ENCODE measurements around the gene LAMC3.
"Not testable (repeated sequence)": the region's sequence is repeated elsewhere in the genome, so short reads cannot be mapped to it uniquely, and the experiment has no call there.

LAMC3 gene

DNA sequence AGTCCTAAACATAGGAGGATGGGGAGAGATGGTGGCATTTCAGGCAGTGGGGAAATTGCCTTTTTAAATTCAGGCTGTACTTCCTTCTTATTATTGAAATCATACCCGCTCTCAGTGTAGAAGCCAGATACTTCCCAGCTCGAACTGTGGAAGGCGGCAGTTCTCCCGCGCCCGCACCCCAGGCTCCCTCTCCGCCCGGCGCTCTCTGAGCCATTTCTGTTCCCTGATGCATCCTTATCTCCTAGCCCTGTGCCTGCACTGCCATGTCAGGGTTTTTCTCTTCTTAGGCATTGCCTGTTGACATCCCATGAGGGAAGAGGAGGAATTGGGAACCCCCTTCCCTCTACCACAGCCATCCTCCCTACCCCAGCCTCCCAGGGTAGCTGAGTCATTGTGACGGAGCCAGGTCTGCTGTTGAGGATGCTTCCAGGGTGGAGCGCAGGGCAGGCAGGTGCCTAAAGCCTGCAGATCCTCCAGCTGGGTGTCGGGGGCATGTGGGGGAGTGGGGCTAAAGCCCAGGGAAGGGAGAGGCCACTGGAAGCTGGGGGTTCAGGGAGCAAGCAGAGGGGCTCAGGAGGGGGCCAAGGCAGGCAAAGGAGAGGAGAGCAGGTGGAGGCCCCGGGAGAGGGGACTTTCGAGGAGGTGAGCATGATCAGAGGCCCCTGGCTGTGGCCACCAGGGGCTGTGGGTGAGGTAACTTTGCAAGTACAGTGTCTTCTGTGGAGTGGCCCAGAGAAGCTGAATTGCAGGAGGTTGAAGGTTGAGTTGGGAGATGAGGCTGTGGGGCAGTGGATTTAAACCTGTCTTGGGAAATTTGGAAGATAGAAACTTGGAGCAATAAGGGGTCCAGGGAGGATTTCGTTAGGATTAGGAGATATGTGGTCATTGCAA, 16.2 kb downstream of the LAMC3 start:
- in situ Hi-C loops (cut with MboI; ENCODE audit: low pct_unique_long_range_greater_than_20kb, low sequenced_read_pairs): no loop called here
- no peak for DNase-seq

DNA sequence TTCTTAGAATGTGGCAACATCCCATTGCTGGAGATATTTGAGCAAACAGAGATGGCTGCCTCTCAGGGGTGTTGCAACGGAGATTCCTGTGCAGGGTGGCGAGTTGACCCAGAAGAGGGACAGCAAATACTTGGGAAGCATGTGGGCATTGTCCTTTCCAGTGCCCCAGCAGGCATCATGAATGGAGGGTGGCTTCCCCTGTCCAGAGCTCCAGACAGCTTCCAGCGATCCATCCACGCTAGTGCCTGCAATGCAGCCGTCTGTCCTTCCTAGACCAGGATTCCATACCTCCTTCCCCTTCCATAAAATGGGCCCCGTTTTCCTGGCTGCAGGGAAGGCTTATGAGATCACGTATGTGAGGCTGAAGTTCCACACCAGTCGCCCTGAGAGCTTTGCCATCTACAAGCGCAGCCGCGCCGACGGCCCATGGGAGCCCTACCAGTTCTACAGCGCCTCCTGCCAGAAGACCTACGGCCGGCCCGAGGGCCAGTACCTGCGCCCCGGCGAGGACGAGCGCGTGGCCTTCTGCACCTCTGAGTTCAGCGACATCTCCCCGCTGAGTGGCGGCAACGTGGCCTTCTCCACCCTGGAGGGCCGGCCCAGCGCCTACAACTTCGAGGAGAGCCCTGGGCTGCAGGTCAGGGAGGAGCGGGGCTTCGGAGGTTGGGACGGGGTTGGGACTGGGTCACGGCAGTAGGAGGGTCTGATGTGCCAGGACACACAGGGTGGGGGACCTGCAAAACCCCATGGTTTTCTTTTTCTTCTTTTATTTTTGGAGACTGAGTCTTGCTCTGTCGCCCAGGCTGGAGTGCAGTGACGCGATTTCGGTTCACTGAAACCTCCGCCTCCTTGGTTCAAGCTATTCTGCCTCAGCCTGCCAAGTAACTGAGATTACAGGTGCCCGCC, 17.2 kb downstream of the LAMC3 start:
- in situ Hi-C loops (cut with MboI; ENCODE audit: low pct_unique_long_range_greater_than_20kb, low sequenced_read_pairs): no loop called here
- no peak for DNase-seq

DNA sequence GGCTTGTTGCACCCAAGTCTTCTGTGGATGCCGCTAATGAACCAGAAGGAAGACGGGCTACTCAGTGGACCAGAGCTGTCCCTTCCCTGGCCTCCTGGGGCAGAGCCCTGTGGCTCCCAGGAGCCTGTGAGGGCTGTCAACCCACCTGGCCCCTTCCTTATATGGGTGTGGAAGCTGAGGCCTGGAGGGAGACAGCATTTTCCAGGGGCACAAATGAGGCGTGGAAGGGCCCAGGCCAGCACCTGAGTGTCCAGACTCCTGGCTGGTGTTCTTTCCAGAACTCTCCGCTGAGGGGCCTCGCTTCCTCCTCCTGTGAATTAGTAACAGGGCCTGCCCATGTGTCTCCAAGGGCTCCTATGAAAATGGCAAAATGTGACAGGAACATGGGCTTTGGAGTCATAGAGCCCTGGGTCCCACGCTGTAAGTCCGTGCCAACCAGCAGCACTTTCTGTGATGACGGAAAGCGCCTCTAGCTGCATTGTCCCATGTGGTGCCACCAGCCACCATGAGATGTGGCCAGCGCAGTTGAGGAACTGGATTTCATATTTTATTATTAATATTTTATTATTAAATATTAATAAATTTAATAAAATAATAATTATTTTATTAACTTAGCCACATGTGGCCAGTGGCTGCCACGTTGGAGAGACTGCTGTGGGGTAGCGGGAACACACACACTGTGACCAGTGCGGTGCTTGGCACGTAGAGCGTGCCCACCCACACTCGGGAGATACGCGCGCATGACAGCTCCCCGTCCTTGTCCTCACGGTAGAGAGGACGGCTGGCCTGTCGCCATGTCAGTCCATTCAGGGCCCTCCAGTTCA, 18.3 kb downstream of the LAMC3 start:
- in situ Hi-C loops (cut with MboI; ENCODE audit: low pct_unique_long_range_greater_than_20kb, low sequenced_read_pairs): no loop called here
- DNase-seq: no peak

DNA sequence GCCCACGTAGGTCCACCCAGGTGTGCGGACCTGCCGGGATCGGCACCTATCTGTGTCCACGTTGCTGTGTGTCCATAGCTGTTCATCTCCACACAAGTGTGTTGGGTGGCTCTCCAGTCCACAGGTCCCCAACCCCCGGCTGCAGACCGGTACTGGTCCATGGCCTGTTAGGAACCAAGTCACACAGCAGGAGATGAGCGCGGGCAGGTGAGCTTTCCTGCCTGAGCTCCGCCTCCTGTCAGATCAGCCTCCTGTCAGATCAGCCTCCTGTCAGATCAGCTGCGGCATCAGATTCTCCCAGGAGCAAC, 18.9 kb downstream of the LAMC3 start:
- in situ Hi-C loops (cut with MboI; ENCODE audit: low pct_unique_long_range_greater_than_20kb, low sequenced_read_pairs): no loop called here

DNA sequence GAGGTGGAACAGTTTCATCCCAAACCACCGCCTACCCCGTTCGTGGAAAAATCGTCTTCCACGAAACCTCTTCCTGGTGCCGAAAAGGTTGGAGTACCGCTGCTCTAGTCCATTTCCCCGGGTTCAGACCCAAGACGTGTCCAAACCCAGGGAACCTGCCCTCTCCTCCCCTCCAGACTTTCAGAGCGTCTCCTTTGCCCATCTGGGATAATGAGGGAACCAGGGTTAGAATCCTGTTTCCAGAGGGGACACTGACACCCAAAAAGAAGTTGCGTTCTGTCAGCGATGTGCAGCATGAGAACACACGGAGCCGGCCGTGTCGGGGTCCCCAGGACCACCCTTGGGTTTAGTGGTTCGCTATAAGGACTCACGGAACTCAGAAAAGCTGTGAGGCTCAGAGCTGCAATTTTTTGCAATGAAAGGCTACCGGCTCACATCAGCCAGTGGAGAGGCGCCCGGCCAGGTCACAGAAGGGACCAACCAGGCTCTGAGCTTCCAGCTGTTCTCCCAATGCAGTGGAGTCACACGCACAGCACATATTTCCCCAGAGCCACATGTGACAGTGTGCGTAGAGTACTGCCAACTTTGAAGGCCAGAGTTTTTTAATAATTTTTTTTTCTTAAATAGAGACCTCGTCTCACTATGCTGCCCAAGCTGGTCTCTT, 19.4 kb downstream of the LAMC3 start:
- no peak for DNase-seq
- in situ Hi-C loops (cut with MboI; ENCODE audit: low pct_unique_long_range_greater_than_20kb, low sequenced_read_pairs): no loop called here

More for the DNA sequence above, 18.9 kb downstream of the LAMC3 start:
- DNase-seq: no peak

DNA sequence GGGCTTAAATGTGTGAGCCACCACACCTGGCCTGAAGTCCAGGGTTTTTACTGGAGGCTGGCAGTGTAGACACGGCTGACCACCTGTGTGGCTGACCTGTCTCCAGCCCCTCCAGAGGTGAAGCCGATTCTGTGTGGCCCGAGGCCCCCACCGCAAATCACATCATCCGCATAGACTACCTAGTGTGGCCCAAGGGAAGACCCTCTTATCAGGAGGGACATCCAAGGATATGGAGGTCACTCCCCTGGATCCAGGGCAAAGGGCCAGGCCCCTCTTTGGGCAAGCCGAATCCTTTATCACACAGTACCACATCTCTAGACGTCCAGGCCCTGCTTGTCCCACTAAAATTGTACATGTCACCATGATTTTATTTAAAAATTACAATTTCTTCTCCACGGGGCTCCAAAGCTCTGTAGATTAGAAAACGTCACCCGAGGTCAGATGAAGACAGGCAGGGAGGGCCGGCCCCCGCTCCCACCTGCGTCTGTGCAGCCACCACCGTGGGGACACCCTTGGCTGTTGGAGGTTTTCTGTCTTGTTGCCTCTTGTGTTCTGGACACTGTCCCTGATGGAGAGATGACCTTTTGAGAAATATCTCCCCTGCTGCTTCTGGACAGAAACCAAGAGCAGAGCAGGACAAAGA, 20.1 kb downstream of the LAMC3 start:
- no peak for DNase-seq
- in situ Hi-C loops (cut with MboI; ENCODE audit: low pct_unique_long_range_greater_than_20kb, low sequenced_read_pairs): no loop called here

DNA sequence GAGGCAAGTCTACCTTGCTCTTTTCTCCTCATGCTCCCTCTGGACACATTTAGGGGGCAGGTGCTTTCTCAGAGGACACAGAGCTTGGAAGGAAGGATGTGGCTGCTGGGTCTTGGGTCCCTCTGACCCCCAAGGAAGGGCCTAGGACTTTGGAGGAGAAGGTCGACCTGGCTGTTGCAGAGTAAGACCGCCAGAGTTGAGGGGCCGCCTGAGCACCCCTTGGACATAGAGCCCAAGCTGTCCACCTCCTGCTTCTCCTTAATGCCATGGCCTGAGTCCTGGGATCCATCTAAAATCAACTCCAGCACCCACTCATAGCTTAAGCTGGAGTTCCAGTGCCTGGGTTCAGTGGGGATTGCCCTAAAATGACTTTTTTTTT, 20.6 kb downstream of the LAMC3 start:
- in situ Hi-C loops (cut with MboI; ENCODE audit: low pct_unique_long_range_greater_than_20kb, low sequenced_read_pairs): no loop called here
- DNase-seq: no peak

DNA sequence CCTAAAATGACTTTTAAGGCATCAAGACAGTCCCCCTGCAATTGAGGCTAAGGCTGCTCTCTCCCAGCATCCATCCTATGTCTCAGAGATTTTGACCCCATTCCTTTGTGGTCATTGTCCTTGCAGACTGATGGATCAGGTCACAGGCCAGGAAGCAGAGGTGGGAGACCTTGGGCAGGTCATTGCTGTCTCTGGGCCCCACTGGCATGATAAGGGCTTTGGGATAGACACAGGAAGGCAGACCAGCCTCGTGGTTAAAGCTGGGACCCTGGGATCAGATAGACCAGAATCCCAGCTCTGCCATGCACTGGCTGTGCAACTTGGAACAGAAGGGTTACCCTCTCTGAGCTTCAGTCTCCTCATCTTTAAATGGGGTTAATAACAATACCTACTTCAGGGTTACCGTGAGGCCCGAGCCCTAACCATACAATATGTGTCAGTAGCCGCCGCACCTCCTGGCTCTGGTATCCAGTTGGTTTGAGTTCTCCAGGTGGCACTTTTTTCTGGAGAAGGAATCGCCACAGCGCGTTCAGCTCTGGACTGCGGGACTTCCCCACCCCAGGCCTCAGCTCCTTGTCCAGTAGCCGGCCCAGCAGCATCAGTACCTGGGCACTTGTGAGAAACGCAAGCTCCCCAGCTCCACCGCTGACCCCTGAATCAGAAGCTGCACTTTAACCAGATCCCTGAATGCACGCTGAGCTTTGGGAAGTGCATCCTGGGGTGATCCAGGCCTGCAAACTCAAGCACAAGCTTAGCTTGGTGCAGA, 21.4 kb downstream of the LAMC3 start:
- in situ Hi-C loops (cut with MboI; ENCODE audit: low pct_unique_long_range_greater_than_20kb, low sequenced_read_pairs): no loop called here
- no peak for DNase-seq

DNA sequence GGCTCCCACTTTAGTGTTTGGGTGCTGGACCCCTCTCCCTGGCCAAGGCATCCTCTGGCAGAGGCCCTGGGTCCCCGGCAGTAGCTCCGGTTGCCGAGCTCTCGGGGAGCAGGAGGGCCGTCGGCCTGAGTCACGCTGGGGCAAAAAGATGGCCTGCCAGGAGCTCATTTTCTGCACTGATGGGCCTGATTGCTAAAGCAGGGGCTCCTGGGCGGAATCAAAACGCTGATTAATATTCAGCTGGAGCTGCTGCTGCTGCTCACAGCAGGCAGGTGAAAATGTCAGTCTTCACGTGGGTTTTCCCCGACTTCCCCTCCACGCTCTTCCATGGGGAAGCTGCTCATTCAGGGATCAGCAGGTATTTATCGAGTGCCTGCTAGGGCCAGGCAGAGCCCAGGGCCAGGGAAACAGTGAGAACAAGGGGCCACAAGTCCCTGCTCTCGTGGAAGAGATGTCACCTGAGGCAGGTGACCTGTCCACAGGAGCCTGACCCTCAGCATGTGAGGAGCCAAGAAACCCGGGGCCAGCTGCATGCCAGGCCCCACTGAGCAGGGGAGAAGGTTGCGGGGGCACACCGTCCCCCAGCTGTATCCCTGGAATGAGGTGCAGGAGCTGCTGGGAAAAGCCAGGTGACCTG, 22.1 kb downstream of the LAMC3 start:
- no peak for DNase-seq
- in situ Hi-C loops (cut with MboI; ENCODE audit: low pct_unique_long_range_greater_than_20kb, low sequenced_read_pairs): no loop called here

DNA sequence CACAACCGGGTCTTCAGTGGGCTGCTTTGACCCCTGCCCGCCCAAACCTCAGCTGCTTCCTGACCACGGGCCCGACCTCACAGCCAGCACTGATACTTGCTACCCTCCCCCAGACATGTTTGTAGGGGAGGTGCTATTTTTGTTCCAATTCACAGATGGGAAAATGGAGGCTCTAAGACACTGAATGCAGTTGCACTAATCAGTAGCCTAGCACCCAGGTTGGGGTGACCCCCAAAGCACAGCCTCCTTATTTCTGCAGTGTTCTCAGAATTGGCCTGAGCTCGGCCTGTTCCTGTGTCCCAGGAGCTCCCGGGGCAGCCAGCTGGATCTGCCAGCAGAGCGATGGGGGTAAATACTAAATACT, 22.6 kb downstream of the LAMC3 start:
- DNase-seq: no peak
- in situ Hi-C loops (cut with MboI; ENCODE audit: low pct_unique_long_range_greater_than_20kb, low sequenced_read_pairs): no loop called here

DNA sequence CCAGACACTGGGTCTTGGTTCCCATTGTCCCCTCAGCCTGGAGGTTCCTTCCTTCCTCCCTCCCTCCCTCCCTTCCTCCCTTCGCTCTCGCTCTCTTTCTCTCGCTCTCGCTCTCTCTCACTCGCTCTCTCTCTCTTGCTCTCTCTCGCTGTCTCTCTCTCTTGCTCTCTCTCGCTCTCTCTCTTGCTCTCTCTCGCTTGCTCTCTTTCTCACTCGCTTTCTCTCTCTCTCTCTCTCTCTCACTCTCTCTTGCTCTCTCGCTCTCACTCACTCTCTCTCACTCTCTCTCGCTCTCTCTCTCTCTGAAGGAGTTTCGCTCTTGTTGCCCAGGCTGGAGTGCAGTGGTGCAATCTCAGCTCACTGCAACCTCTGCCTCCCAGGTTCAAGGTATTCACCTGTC, 23.4 kb downstream of the LAMC3 start:
- in situ Hi-C loops (cut with MboI; ENCODE audit: low pct_unique_long_range_greater_than_20kb, low sequenced_read_pairs): no loop called here
- DNase-seq: no peak

DNA sequence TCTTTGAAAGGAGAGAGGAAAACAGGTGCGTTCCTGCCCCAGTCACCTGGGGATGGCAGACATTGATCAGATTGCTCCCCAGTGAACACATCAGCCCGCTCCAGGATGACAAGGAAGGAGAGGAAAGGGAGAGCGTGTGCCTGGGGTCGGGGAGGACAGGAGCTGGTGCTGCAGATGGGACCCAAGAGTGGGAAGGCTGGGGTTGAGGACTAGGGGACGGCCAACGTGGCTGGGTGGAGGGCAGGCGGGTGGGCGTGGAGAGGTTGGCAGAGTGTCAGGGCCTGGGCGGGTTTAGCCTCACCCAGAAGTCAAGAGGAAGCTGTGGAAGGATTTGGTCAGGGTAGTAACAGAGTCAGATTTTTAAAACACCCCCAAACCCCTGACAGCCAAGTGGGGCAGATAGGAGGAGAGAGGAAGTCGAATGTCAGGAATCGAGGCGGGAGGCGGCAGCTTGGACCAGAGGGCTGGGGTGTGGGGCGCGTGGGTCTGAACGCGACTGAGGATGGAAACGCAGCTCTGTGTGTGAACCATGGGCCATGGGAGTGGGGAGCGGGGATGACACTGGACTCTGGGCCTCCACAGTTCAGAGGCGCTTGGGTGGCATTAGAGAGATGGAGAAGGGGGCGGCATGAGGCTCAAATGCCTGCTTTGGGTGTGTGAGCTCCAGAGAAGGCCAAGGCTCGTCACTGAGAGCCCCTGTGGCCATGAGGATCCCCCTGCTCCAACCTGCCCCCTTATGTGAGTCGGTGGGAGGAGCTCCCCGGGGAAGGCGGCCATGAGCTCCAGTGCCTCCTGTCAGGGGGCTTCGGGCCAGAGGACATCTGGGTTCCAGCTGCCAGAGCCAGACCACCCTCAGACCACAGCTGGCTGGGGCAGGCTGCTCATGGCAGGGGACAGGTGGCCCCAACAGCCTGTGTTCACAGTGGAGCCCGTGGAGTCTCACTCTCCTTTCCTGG, 24.6 kb downstream of the LAMC3 start:
- DNase-seq: no peak
- in situ Hi-C loops (cut with MboI; ENCODE audit: low pct_unique_long_range_greater_than_20kb, low sequenced_read_pairs): no loop called here

DNA sequence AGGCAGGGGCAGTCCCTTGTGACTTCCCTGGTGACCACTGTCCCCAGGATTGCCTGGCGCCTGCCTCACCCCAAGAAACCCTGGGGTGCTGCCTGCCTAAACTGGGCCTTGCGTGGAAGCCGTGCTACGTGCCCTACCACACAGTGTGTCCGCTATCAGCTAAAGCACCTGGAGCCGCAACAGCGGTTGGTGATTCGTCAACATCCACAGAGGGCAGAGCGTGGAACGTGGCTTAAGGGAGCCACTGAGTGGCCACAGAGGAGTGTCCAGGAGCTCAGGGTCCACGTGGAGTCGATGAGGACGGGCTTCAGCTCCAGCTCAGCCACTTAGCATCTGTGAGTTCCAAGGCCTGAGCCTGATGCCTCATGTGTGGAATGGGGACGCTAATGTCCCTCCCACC, 25.3 kb downstream of the LAMC3 start:
- no peak for DNase-seq
- in situ Hi-C loops (cut with MboI; ENCODE audit: low pct_unique_long_range_greater_than_20kb, low sequenced_read_pairs): no loop called here

DNA sequence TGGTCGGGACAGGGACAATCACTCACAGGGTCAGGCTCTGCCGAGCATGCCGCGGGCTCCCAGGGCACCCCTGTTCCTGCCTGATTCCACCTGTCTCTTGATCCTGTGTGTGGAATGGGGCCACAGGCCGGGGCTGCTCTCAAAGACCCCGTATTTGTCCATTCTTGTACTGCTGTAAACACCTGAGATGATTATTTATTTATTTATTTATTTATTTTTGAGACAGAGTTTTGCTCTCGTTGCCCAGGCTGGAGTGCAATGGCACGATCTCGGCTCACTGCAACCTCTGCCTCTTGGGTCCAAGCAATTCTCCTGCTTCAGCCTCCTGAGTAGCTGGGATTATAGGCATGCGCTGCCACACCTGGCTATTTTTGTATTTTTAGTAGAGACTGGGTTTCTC, 25.8 kb downstream of the LAMC3 start:
- in situ Hi-C loops (cut with MboI; ENCODE audit: low pct_unique_long_range_greater_than_20kb, low sequenced_read_pairs); DNase-seq: not testable (repeated sequence)

DNA sequence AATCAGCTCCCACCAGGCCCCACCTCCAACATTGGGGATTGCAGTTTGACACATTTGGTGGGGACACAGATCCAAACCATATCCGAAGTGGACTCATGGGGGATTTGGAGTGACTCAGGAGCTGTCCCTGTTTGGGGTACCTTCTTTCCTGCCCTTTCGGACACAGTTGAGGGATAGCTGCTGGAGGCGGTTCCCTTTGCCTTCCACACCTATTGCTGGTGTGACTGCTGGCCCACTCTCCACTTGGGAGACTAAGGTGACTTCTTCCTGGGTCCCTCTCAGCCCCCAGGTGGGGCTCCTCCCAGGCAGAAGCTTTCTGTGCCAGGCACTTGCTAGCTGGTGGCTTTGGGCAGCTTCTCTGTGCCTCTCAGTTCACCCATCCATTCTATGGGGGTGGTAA, 26.6 kb downstream of the LAMC3 start:
- no peak for DNase-seq
- in situ Hi-C loops (cut with MboI; ENCODE audit: low pct_unique_long_range_greater_than_20kb, low sequenced_read_pairs): no loop called here

DNA sequence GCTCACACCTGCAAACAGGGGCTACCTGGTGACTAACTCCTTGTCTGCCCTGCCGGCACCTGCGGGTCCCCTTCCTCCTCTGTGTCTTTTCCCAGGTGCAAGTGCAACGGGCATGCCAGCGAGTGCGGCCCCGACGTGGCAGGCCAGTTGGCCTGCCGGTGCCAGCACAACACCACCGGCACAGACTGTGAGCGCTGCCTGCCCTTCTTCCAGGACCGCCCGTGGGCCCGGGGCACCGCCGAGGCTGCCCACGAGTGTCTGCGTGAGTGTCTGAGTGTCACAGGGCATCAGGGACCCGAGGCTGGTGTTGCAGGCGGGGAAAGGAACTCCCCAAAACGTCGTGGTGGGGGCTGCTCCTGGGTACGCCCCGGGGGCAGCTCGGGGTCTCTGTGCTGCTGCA, 27.1 kb downstream of the LAMC3 start:
- in situ Hi-C loops (cut with MboI; ENCODE audit: low pct_unique_long_range_greater_than_20kb, low sequenced_read_pairs): no loop called here
- no peak for DNase-seq
